ENCODE results near the gene LCA5. TPM values are rescaled to one million over a fixed set of nuclear protein-coding genes. Genes with fewer than 3 reads are reported as not detected.

LCA5 gene
- total RNA-seq, 1 donor from 2014 or later, result 1.7 TPM

DNA sequence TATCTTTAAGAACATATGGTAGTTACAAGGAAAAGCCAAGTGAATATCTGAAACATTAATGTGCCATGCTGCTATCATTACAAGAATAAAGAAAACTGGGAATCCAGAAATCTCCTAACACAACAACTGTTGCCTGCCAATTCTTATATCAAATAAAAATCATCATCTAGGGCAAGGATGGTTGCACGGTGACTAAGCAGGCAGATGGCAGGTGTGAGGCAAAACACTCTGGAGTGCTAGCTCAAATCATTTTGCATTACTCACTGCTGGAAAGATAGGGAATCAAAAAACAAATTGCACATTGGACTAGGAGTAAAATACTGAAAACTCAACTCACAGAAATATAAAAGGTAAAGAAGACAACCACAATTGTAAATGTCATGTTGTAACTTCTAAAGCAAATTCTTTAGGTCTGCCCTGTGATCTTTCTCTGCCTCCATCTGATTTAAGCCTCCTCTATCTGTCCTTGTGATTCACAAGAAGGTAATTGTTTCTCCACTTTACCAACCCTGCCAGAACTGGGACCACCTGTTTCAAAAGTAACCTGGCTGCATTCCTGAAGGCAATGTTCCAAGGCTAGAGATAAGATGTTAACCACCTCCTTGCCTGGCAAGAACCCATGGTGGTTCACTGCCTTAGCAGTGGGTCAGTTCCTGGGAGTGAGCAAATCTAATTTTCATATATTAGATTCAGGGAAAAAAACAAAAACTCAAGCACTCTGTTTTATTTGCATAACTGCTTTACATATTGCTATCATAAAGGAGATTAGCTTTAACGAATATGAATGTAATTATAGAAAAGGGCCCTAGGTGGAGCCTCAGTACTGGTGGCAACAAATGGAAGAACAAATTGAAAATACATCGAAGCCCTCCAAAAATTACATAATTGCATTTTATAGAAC lies 33.1 kb upstream of the LCA5 start:
- DNase-seq (ENCODE audit: low read depth), result no peak
- peak; percentile 75 for TF ChIP-seq CTCF (conservative IDR thresholded peaks at IDR 0.05; ENCODE audit: low read depth, low read length)
- H3K4me3 ChIP-seq (ENCODE audit: low read depth, low read length), result no peak overlapping the region

DNA sequence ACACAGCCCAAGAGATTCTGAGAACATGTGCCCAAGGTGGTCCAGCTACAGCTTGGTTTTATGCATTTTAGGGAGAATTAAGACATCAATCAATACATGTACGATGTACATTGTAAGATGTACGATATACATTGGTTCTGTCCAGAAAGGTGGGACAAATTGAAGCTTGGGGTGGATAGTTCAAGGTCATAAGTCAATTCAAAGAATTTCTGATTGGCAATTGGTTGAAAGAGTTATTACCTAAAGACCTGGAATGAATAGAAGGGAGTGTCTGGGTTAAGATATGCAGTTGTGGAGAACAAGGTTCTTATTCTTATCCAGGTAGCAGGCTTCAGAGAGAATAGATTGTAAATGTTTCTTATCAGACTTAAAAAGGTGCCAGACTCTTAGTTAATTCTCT lies 31.8 kb upstream of the LCA5 start:
- TF ChIP-seq CTCF (conservative IDR thresholded peaks at IDR 0.05; ENCODE audit: low read depth, low read length), result no peak
- DNase-seq (ENCODE audit: low read depth), result no peak
- H3K4me3 ChIP-seq (ENCODE audit: low read depth, low read length), result no peak overlapping the region

DNA sequence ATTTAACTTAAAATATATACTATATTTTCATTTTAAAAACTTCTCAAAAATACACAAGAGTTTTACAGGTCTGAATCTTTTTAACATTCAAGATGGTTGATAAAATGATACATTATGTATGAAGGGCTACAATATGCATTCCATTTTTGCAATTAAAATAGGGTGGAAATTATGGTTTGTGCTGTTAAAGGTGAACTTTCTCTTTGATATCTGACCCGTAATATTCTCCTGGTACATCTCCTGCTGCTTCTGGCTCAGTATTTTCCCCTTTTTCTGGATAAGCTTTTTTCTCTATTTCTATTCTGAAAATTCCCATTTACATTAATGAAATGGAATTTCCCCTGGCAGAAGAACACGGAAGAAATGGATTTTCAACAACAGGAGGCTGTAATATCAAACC lies 27.4 kb upstream of the LCA5 start:
- no peak for TF ChIP-seq CTCF (conservative IDR thresholded peaks at IDR 0.05; ENCODE audit: low read depth, low read length)
- H3K4me3 ChIP-seq (ENCODE audit: low read depth, low read length), result no peak overlapping the region
- no peak for DNase-seq (ENCODE audit: low read depth)

GRCh38 chr6:79559706-79560105 lies 22.5 kb upstream of the LCA5 start:
- no peak for DNase-seq (ENCODE audit: low read depth)
- no peak for TF ChIP-seq CTCF (conservative IDR thresholded peaks at IDR 0.05; ENCODE audit: low read depth, low read length)
- H3K4me3 ChIP-seq (ENCODE audit: low read depth, low read length), result no peak overlapping the region

DNA sequence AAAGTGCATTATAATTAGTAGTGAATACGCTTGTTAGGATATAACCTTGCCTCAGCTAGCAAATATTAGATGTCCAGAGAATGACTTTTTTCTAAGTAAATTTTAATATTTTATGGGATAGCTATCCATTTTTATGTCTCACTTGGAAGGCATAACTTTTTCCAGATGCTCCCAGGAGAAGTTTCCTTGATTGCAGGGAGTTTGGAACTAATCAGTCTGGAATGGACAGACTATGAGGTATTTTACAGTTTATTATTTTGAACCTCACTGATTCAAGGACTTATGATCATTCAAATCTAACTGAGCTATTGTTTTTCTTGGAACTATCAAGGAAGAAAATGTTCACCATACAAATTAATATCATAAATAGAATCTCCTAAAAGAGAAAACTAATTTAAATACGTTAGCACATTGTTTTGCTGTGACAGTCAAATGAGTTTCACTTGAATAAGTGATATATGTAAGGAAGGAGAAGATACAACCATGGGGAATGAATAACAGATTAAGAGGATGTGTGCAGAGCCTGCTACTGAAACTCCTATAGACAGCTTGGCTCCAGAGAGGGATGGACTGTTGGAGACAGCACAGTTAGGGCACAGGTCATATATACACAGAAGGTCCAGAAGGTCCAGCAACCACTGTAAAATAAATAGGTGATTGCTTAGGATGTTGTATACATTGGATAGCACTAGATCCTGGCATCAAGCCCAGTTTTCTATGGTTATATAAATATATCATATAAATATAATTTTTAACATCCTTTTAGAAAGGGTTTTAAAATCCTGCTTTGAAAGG lies 20.6 kb upstream of the LCA5 start:
- TF ChIP-seq CTCF (conservative IDR thresholded peaks at IDR 0.05; ENCODE audit: low read depth, low read length), result no peak
- no peak for DNase-seq (ENCODE audit: low read depth)
- H3K4me3 ChIP-seq (ENCODE audit: low read depth, low read length), result no peak overlapping the region

GRCh38 chr6:79554305-79554704 lies 17.1 kb upstream of the LCA5 start:
- no peak for TF ChIP-seq CTCF (conservative IDR thresholded peaks at IDR 0.05; ENCODE audit: low read depth, low read length)
- no peak overlapping the region for H3K4me3 ChIP-seq (ENCODE audit: low read depth, low read length)
- no peak for DNase-seq (ENCODE audit: low read depth)
